Brain pericyte (primary cell): Measurements from ENCODE around the gene CAPZB.

Experiments used
- DNase-seq: peaks from one replicate; pipeline ENCODE4 v3.0.0-alpha.2; 2012; ENCODE audit warnings: low read depth, low spot score

Gene CAPZB

DNA sequence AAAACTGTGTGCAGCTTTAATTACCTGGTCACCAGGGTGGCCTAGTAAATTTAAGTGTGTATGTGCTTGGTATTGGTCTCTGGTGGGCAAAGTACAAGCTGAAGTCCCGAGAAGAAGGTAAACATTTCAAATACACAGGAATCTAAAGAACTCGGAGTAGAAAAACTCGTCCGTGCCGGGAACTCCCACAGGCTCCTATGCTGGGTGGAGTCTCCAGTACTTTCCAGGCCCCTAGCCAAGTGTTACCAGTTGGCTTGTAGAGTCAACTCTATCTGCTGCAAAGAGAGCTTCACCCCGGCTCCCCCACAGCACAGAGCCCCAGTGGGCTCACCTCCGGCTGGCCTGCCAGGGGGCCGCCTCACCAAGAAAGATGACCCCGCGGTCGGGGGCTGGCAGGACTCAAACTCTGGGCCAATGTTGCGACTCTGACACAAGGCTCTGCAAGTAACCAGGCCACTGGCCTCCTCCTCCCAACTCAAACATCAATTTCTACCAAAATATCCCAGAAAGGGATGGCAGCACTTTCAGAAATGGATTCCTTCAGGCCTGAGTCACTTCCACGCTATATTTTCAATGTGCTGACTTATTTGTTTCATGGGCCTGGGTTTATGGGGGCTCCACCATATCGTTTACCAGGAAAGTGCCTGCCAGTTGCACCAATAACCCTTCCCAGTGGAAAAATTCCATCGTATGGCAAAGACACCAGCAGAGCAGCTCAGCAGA is 99.3 kb downstream of the CAPZB start:
- DNase-seq: no peak

- no peak for DNase-seq
Measured at GRCh38 chr1:19385221-19385620, 100.1 kb downstream of the CAPZB start.

- DNase-seq: no peak
Measured at GRCh38 chr1:19384772-19385187, 100.6 kb downstream of the CAPZB start.

GRCh38 chr1:19384113-19384512 is 101.2 kb downstream of the CAPZB start:
- DNase-seq: no peak

- DNase-seq: no peak
Measured at GRCh38 chr1:19382222-19382621, 103.1 kb downstream of the CAPZB start.

DNA sequence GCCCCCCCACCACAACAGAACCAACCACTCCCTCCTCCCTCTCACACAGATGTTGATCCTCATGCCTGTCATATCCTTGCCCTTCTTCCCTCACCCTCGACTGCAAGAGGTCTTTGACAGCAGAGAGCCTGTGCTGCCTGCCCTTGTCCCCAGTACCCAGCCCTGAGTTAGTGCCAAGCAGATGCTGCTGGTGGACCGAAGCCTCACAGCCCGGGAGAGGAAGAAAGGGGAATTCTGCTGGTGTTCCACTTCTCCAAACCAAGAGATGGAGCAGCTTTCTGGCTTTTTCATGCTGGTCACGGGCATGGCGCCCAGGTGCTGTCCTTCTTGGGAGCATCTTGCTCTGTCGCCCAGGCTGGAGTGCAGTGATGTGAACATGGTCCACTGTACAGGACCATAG is 104.1 kb downstream of the CAPZB start:
- no peak for DNase-seq

DNA sequence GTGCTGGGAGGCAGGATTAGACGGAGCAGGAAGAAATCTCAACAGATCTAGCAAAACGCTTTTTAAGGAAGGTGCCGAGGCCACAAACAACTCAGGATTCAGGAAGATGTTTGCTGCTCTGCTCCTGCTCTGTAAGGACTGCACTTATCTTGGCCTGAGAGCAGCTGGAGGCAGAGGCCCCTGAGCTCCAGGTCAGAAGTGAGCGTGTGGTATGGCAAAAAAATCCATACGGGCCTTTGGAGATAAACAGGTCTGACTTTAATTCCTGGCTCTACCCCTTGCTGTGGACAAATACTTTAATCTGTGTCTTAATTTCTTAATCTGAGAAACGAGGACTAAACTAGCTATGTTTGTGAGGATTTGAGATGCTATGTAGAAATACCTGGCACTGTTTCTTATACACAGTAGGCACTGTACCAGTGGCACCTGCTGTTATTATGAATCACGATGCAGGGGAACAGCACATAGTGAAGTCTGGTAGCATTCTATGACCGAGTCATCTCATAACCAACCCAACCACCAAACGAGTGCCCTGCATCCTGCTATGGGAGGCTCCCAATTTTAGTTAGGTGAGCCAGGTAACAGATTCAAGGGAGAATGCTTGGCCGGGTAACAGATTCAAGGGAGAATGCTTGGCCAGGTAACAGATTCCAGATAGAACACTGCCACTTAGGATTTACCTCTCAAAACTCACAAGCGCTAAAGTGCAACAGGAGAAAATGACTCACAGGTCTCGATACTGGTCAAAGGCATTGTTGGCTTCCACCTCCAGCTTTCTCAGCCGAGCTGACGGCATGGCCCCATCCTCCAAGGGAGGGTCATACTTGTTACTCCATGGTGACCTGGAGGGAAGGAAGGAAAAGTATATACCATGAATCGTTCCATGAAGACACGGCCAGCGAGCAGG is 107.3 kb downstream of the CAPZB start:
- DNase-seq: no peak

DNA sequence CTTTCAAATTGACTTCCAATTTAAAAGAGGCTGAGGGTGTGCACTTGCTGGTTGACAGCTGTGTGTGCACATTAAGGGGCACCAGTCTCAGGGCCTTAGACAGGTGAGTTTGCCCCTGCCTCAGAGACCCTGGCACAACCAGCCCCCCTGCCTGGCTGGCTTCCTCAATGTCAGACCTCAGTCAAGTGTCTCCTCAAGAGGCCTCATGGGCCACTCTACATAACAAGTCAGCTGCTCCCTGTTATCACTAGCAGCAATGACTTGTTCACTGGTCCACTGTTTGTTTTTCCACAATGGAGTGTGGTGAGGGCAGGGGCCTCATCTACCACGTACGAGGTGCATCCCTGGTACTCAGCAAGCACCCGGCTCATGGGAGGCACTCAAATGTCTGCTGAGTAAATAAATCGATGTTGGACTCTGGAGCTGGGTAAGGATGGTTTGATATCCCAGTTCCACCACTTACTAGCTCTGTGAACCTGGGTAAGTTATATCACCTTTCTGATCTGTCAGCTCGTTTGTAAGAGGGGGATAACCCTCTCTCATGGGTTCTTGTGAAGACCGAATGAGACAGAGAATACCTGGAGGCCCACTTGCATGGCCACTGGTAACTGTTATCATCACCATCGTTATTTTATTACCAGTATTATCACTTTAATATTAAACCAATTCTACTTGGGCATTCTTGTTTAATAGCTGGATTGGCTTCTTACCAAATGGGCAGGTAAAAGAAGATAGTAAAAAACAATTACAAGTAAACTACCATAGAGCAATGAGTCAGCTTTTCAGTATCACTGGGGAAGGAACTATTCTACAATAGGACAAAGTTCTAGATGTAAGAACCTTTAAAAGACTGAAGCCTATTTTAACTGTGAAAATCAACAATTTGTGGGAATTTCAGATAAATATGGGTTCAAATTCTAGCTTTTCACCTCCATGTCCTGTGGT is 108.6 kb downstream of the CAPZB start:
- DNase-seq: no peak

DNA sequence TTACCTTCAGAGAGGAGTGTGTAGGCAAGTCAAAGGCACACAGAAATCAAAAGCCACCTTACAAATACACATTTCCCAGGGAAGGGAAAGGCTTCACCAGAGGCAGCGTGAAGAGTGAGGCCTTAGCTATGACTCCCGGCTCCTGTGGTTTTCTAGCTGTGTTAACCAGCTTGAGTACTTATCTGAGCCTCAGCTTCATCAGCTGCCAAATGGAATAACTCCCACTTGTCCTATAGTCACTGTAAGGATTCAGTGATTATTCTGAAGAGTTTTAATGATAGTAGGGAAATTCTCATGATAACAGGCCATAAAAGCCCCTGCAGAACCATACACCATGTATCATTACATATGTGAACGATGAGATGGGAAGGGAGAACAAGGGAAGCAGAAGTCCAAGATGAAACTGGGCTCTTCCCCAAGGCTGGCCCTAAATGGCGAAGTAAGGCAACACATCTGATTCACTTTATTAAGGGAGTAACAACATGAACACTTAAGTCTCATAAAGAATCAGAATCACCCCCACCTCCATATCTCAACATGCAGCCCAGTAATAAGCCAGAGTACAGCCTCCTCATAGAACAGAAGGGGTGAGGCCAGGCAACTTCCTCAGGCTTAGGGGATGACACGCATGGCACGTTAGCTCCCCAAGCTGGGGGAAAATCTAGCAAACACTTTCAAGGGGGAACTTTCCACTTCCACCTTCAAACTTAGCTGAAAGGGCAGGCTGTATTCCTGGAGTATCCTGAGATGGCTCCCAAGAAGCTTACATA is 109.5 kb downstream of the CAPZB start:
- no peak for DNase-seq

GRCh38 chr1:19374926-19375325 is 110.4 kb downstream of the CAPZB start:
- DNase-seq: no peak

DNA sequence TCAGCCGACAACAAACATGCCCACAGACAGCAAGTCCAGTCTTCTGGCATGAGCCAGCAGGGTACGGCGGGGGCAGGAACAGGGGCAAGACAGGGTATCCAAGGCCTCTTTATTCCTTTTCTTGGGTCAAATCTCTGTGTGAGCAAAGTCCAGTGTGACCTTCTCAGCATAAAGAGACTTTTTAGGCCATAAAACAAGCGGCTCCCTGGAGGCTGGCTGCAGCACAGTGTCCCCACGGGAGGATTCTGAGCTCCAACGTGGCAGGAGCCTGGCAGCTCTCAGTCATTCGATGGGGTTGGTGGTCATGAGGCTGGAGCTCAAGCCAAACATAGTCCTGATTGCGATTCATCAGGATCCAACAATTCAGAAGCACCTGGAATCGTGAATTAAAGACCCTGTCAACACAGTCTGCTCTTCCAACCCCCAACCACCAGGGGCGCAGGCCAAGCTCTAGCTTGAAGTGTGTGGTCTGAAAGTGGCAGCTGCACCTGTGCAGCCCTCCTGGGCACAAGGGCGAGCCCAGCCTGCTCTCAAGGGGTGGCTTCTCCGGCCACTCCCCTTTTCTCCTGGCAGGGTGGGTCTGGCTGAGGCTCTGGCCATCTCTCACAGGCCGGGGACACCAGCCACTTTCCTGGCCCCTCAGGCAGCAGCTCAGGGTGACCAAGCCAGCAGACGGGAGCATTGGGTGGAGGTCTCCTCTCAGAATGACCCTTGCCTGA is 111.1 kb downstream of the CAPZB start:
- DNase-seq: no peak

DNA sequence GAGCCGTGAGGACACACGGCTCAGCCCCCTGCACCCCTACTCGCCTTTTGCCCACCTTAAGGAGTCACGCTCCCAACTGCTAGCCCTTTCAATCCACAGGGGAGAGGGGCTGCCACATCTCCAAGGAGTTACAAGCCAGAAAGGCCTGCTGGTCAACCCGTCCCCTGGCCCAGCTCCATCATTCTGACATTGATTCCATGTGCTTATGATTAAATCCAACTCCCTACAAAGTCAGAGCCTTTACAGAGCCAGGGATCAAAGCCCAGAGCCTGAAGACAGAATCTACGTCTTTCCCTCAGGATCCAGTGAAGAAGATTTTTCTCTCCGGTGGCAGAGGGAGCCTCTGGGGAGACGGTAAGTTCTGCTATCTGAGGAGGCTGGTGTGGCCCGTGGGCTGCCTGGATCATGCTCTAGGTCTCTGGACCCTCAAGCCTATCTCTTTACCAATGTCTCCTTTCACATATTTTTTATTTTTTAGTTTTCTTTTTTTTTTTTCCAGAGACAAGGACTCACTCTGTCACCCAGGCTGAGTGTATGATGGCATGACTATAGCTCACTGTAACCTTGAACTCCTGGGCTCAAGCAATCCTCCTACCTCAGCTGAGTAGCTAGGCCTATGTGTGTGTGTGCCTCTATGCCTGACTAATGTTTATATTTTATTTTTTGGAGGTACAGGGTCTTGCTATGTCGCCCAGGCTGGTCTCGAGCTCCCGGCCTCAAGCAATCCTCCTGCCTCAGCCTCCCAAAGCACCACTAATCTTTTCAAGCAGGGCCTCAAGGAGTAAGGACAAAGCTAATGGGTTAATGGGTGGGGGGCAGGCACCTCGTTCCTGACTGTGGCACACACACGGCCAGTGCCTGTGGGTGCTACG is 111.9 kb downstream of the CAPZB start:
- no peak for DNase-seq

DNA sequence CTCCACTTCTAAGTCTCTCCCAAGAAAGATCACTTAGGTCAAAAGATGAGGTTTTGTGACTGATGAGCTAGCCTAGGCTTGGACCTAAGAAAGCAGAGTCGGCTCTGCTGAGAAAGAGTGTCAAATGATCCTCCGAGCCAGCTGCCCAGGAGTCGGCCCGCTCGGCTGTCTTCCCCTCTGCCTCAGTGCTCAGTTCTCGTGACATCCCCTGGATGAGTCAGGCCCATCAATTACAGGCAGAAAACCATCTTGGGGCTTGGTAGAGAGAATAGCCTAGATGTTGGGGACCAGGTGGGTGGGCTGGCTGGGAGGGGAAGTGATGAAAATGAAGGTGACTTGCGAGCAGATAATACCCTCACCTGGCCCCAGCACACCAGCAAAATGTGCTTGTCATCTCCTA is 112.7 kb downstream of the CAPZB start:
- DNase-seq: no peak

GRCh38 chr1:19372136-19372514 is 113.2 kb downstream of the CAPZB start:
- no peak for DNase-seq

GRCh38 chr1:19371226-19372135 is 113.9 kb downstream of the CAPZB start:
- no peak for DNase-seq

- DNase-seq: no peak
Measured at GRCh38 chr1:19370453-19371170, 114.7 kb downstream of the CAPZB start.

DNA sequence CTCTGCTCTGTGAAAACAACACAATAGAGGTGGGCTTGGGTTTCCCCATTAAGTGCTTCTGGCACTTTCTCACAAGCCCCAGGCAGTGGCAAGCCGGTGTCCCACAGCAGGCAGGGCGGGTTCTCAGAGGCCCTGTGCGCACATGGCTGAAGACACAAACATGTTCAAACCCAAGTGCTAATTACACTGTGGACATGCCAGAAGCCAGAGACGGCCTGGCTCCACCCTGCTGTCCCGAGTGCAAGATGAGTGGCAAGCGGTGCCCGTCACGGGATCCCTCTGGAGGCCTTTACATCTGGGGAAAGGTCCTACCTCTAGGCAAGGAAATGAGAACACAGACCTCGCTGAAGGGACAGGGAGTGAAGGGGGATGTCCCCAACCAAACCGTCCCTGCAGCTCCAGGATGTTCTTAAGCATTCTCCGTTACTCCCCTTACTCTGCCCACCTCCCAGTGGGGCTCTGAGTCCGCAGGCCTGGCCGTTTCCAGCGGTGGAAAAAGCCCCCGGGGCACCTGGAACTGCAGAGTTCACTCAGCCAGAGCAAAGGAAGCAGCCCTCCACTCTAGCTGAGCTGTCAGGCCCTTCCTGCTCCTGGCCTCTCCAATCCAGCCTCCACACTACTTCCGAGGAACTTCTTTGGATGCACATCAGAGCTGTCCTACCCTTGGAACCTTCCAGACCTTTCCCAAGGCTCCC is 115.8 kb downstream of the CAPZB start:
- DNase-seq: no peak
